NCI-H1092 treated with DMSO at 0.1 percent for 48 hours (cell line): ENCODE data around the gene ERVMER34-1.

Experiments used
- DNase-seq: peaks from one replicate; lab custom pipeline; 2025; lab: John Stamatoyannopoulos, UW

The ERVMER34-1 gene

GRCh38 chr4:52718123-52718522, 33.1 kb downstream of the ERVMER34-1 start:
- no peak for DNase-seq

- DNase-seq = no peak
These were observed 34.7 kb downstream of the ERVMER34-1 start for GRCh38 chr4:52716364-52717151.

DNA sequence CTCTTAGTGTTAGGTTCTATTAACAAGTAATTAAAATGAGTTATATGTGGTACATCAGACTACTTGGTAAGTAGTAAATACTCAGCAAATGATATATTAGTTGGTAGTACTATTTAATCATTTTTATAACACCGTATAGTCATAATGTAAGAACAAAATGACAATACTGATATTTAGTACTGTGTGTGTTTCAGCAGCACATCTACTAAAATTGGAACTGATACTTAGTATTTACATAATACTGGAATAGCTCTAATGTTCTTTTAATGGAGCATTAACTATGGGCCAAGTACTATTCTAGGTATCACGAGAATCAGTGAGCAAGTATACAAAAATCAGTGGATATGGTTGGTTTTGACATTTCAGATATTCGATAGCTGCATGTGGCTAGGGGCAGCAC, 35.3 kb downstream of the ERVMER34-1 start:
- DNase-seq = no peak

- DNase-seq = no peak
These were observed 35.8 kb downstream of the ERVMER34-1 start for GRCh38 chr4:52715255-52715897.

GRCh38 chr4:52714597-52715254, 36.5 kb downstream of the ERVMER34-1 start:
- no peak for DNase-seq

DNA sequence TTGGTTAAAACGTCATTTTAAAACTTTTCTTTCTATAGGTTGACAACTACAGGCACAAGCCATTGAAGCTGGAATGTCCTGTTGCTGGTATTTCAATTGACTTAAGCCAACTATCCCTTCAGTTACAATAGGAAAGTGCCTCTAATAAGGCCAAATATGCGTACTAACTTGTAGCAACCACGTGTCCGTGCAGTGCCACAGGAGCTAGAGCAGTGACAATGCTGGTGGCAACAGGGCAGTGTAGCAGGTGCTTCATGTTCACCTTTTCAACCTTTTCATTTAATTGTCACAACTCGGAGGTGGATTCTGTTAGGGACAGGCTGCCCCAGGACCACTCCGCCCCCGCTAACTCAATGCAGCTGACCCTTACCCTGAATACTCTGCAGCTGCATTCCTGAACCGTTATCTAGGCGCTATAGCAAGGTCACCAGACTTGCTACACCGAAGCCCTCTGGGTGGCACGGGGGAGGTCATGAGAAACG, 37.7 kb downstream of the ERVMER34-1 start:
- DNase-seq = no peak

GRCh38 chr4:52712251-52713130, 38.7 kb downstream of the ERVMER34-1 start:
- peak; percentile 97 for DNase-seq

- peak; percentile 47 for DNase-seq
These were observed 39.4 kb downstream of the ERVMER34-1 start for GRCh38 chr4:52711834-52712250.

- DNase-seq = no peak
These were observed 40.0 kb downstream of the ERVMER34-1 start for GRCh38 chr4:52711272-52711671.

DNA sequence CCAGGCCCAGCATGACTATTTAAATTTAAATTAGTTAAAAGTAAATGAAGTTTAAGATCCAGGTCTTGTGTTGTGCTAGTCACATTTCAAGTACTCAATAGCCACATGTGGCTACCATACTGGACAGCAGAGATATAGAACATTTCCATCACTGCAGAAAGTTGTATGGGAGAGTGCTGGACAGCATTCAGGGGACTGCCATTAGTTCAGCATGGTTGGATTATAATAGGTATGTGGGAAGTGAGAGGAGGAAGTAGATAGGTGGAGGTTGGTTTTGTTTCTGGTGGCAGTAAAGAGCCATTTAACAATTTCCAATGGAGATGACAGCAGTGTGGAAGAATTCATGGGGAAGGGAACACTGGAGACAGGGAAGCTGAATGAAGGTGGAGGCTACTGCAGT, 42.1 kb downstream of the ERVMER34-1 start:
- DNase-seq = no peak

- DNase-seq = no peak
These were observed 46.6 kb downstream of the ERVMER34-1 start for GRCh38 chr4:52704661-52705060.

DNA sequence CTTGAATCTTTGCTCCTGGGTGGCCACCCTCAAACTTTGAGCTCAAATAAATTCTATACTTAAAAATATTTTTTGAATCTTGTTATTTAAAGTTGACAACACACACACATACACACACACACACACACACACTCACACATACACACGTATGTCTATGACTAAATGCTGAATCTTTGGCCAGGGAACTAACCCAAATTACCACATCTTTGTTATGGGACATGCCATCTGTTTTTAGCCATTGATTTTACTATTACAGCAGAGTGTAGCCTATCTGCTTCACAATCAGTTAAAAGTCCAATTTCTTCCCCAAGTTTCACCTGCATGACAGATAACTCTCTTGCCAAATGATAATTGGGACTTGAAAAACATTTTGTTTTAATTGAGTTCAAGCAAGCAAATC, 47.1 kb downstream of the ERVMER34-1 start:
- no peak for DNase-seq

DNA sequence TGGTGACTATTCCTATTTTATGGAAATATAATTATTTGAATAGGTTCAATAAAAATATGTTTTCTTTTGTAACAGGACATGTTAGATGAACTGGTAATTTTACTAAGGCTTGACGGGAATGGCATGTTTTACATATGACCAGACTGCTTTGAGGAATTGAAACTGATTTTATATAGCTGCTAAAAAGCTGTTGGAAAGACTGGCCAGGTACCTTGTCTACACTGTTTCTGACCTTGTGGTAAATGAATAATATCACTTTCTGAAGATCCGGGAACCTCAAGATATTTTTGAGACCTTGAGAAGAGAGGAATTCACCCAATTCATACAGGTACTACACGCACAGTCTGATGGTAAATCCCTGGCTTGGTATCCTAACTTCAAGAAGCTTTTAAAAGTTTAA, 50.0 kb downstream of the ERVMER34-1 start:
- DNase-seq = no peak

DNA sequence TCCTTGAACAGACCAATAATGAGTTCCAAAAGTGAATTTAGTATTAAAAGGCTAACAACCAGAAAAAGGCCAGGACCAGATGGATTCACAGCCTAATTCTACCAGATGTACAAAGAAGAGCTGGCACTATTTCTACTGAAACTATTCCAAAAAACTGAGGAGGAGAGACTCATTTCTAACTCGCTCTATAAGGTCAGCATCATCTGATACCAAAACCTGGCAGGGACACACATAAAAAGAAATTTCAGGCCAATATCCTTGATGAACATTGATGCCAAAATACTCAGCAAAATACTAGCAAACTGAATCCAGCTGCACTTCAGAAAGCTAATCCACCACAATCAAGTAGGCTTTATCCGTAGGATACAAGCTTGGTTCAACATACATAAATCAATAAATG, 56.3 kb downstream of the ERVMER34-1 start:
- DNase-seq = no peak

- no peak for DNase-seq
These were observed 57.7 kb downstream of the ERVMER34-1 start for GRCh38 chr4:52693492-52693891.
